Retinal pigment epithelial cell (primary cell): ENCODE results near the gene ZC3H12A.

Experiments
- DNase-seq: peaks from one replicate; pipeline ENCODE4 v3.0.0-alpha.2; 2010; ENCODE audit warnings: low read depth
- H3K4me3 ChIP-seq: 2 replicates; pipeline ENCODE4 v1.5.1; 2011; ENCODE audit warnings: mild to moderate bottlenecking, low read length, control low read depth, moderate library complexity
- CTCF ChIP-seq: conservative IDR thresholded peaks from 2 replicates; pipeline ENCODE4 v1.5.1; 2011; ENCODE audit warnings: low read depth, low read length, control low read depth, inconsistent platforms

Gene ZC3H12A

GRCh38 chr1:37474046-37474696, at the start of gene ZC3H12A:
ZC3H12A (plus strand) TSS chr1:37474580; CDS start chr1:37475497, 917 bp downstream.
- no peak for DNase-seq
- no peak for TF ChIP-seq CTCF
- peak within 1 kb of the TSS; percentile 93 for H3K4me3 ChIP-seq

GRCh38 chr1:37425221-37425620, 49.2 kb upstream of the ZC3H12A start:
- TF ChIP-seq CTCF: no peak
- DNase-seq: no peak

GRCh38 chr1:37429029-37429428, 45.4 kb upstream of the ZC3H12A start:
- no peak overlapping the region for H3K4me3 ChIP-seq
- DNase-seq: no peak
- TF ChIP-seq CTCF: no peak

More at GRCh38 chr1:37425221-37425620, 49.2 kb upstream of the ZC3H12A start:
- no peak overlapping the region for H3K4me3 ChIP-seq

- no peak overlapping the region for H3K4me3 ChIP-seq
- TF ChIP-seq CTCF: no peak
- DNase-seq: no peak
Measured at GRCh38 chr1:37430103-37430985, 44.0 kb upstream of the ZC3H12A start.

- DNase-seq: no peak
- no peak overlapping the region for H3K4me3 ChIP-seq
- TF ChIP-seq CTCF: no peak
Measured at GRCh38 chr1:37432716-37433115, 41.7 kb upstream of the ZC3H12A start.

- TF ChIP-seq CTCF: no peak
- no peak for DNase-seq
- no peak overlapping the region for H3K4me3 ChIP-seq
Measured at GRCh38 chr1:37433171-37433570, 41.2 kb upstream of the ZC3H12A start.
